MM.1S (cell line): ENCODE data around the gene SMC1B.

ENCODE experiments used
- EZH2 ChIP-seq: fragments of 300-600 bp; sonication (generic); optimal IDR thresholded peaks from 2 replicates; pipeline ENCODE3; 2017; ENCODE audit warnings: low read depth, mild to moderate bottlenecking, antibody characterized with exemption, low read length, mixed read lengths
- EZH2phosphoT487 ChIP-seq: fragments of 300-600 bp; sonication (generic); IDR thresholded peaks from 2 replicates; pipeline ENCODE4 v1.6.1; 2018; ENCODE audit warnings: antibody characterized with exemption, low read length
- TF ChIP-seq, protein P1 (sequence below): fragments of 300-600 bp; sonication (generic); IDR thresholded peaks from 2 replicates; pipeline ENCODE4 v1.5.1; 2016; ENCODE audit warnings: antibody characterized with exemption, low read length, mixed read lengths

DNA sequence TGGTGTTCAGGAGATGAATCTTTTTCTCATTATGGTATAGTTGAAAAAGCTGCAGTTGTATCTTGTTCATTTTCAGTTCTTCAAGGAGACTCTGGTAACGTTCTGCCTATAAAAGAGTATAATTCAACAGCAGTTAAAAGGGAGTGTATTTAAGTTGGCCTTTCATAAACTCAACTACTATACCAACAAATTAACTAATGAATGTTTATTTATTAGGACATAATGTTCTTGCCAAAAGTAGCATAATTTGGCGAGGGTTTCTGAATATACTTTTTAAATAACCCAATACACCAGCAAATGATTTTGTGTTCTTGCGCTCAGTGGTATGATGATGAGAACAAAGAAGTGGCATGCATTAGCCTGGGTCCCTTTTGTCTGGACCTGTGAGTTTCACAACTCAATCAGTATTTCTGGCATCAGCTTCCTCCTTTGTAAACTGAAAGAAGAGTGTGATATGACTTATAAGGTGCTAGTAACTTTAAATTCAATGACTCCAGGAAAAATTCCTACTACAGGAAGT lies 10.9 kb downstream of the SMC1B start:
- TF ChIP-seq, protein P1, sequence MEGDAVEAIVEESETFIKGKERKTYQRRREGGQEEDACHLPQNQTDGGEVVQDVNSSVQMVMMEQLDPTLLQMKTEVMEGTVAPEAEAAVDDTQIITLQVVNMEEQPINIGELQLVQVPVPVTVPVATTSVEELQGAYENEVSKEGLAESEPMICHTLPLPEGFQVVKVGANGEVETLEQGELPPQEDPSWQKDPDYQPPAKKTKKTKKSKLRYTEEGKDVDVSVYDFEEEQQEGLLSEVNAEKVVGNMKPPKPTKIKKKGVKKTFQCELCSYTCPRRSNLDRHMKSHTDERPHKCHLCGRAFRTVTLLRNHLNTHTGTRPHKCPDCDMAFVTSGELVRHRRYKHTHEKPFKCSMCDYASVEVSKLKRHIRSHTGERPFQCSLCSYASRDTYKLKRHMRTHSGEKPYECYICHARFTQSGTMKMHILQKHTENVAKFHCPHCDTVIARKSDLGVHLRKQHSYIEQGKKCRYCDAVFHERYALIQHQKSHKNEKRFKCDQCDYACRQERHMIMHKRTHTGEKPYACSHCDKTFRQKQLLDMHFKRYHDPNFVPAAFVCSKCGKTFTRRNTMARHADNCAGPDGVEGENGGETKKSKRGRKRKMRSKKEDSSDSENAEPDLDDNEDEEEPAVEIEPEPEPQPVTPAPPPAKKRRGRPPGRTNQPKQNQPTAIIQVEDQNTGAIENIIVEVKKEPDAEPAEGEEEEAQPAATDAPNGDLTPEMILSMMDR = no peak
- TF ChIP-seq EZH2phosphoT487 (no peak), EZH2 (no peak)
